Stimulated activated CD4-positive, alpha-beta T cell treated with anti-CD3 and anti-CD28 coated beads, TNF-alpha, amount 100 ng/mL, for 48 hours (primary cell): Measurements from ENCODE around the gene VWA3A.
A peak's percentile ranks its signal among the peaks of the same experiment; 100 is the strongest.
"Not testable (repeated sequence)": the region's sequence is repeated elsewhere in the genome, so short reads cannot be mapped to it uniquely, and the experiment has no call there.

Experiments
- DNase-seq, 3 donors: peaks; one replicate each; pipeline ENCODE4 v3.0.0-alpha.2; 2020; ENCODE audit warnings: low read depth in 3 of 3

Gene VWA3A

DNA sequence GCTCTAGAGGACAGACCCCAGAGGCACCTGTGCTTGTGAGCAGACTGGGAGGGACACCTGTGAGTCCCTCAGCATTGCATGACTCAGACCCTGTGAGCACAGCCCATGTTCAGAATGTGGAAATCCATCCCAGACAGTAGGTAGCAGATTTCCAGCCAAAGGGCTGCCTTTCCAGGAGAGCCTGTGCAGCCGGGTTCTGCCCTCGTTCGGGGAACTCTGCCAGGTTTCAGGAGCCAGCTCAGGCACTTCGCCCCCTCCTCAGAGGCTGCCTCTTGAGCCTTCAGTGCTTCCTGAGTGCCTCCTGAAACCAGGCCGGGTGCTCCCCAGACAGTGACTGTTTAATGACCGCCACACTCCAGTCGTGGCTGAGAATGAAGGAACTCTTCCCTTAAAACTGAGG lies 46.7 kb downstream of the VWA3A start:
- DNase-seq: no peak

DNA sequence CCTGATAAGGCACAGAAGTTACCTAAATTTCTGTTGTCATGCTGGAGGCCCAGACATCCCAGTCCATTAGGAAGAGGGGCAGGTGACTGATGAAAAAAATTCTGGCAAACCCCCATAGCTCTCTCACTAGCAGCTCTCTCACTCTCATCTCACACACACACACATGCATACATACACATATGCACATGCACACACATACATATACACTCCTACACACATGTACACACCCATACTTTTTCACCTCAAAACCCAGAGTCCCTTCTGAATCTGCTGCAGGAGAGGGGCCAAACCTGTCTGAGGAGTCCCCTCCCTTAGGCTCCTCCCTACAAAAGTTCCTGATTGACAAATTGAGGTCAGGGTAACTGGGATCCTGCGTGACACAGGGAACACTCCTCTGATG lies 47.4 kb downstream of the VWA3A start:
- DNase-seq: no peak

DNA sequence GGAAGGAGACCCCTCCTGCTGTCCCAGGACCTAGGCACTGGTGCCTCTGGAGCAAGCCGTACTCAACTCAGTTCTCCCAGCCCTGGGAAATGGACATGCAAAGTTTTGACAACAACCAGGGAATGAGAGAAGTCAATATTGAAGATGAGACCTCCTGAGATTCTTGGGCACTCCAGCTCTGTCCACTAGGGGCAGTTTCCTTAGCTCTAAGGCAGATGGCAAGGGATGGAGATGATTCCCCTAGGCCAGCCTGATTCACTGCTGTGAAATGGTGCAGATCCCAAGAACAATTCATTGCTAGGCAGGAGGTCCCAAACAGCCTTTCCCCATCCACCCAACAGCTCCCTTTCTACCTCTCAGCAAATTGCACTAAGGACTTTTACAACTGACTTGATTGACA lies 49.4 kb downstream of the VWA3A start:
- DNase-seq: no peak

DNA sequence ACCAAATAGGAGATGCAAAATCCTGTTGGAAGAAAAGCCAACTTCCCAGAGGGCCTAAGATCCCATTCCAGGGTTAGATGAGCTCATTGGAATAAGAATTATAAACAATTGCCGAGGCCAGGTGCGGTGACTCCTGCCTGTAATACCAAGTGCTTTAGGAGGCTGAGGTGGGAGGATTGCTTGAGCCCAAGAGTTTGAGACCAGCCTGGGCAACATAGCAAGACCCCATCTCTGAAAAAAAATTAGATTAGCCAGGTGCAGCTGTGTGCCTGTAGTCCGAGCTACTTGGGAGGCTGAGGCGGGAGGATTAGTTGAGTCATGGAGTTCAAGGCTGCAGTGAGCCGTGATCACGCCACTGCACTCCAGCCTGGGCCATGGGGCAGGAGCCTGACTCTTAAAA lies 52.2 kb downstream of the VWA3A start:
- no peak for DNase-seq

DNA sequence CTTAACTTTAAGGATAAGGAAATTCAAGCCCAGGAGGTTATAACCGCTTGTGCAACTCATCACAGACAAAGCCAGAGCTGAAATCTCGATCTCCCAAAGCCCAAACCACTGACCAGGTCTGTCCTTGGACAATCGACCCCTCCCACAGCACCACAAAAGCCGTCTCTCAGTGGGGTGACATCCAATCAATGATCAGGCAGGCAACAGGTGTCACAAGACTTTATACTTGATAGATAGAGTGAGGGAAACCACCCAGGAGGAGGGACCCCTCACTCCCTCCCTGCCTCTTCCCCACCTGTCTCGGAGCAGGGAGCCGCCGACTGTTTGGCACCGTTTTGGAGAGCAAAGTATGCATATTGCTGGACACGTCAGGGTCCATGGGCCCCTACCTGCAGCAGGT lies 55.5 kb downstream of the VWA3A start:
- DNase-seq: no peak

DNA sequence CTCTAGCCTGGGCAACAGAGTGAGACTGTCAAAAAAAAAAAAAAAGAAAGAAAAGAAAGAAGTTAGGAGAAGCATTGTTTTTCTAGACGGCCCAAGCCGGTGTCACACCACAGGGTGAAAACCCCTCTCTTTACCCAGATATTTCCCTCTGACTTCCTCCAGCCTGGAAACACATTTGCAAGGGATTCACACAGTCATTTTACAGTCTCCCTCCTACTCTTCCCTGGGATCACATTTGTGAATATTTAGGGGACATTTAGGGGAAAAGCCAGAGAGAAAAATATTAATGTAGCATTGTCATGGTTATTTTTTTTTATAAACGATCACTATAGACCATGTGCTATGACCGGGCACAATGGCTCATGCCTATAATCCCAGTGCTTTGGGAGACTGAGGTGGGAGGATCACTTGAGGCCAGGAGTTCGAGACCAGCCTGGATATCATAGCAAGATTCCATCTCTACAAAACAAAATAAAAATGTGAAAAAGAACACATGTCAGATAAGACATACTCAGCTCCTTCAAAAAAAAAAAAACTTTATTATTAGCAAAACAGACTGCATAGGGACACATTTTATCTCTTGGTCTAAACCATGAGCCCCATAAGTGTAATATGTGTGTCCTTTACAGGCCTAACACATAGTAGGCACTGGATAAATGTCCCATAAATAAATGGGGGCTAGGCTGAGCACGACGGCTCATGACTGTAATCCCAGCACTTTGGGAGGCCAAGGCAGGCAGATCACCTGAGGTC lies 59.1 kb downstream of the VWA3A start:
- no peak for DNase-seq

DNA sequence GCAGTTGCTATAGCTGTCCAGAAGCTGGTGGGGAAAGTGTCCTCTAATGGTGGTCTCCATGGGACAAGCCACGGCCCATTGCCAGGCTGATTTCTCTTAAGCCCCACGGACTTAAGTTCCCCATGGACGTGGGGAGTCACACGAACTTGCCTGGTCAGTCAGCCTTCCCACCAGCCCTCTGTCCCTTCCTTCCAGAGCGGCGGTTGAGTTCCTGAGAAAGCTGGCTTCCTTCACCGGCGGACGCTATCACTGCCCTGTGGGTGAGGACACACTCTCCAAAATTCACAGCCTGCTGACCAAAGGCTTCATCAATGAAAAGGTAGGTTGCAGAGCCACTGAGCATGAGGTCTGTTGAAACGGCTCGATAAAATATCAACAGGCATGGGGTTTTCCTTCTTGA lies 60.0 kb downstream of the VWA3A start:
- DNase-seq: no peak

GRCh38 chr16:22153078-22153477 lies 60.7 kb downstream of the VWA3A start:
- not testable (repeated sequence) for DNase-seq

- no peak for DNase-seq
Observed at GRCh38 chr16:22161401-22161800, 69.1 kb downstream of the VWA3A start.

DNA sequence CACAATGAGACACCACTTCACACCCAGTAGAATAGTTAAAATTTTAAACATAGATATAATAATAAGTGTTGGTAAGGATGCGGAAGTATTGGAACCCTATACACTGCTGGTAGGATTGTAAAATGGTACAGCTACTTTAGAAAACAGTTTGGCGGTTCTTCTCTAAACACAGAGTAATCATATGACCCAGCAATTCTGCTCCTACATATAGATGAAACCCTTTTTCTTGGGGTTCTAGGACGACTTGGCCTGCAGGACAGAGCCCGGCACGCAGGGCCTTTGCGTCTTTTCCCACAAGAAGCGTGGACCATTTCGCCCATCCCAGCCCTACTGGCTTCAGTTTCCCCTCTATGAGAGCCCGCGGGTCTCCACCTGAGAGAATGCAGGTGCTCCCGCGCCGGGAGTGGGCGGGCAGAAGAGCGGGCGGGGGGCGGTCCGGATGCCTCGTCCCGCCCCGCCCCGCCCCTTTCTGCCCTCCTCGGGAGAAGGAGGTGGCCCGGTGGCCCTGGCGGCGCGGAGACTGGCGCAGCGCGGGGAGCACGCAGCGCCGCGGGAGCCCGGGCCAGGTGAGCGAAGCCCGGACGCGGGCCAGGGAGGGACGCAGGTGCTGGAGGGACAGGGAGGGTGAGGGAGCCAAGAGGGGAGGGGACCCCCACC lies 69.8 kb downstream of the VWA3A start, which contains the start of gene SDR42E2:
SDR42E2 (plus strand) TSS at position 508 of the 657 bp plus-strand sequence. CDS start 3,077 bp downstream, outside the sequence.
- peak in 1 of 3 donors; percentile 31 for DNase-seq

DNA sequence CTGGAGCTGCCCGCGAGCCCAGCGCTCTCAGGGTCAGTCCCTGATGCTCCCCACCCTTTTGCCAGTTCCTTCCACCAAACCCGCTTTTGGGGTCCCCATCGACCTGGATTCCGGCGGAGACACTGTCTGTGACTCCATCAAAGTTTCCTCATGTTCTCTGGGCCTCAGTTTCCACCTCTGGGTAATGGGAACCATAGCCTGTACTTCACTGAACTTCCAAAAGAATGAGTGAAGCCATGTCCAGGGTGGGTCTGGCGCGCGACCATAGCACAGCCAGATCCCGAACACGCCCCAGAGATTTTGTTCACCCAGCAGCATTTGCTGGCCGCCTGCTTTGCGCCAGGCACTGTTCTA lies 70.3 kb downstream of the VWA3A start:
- no peak for DNase-seq

DNA sequence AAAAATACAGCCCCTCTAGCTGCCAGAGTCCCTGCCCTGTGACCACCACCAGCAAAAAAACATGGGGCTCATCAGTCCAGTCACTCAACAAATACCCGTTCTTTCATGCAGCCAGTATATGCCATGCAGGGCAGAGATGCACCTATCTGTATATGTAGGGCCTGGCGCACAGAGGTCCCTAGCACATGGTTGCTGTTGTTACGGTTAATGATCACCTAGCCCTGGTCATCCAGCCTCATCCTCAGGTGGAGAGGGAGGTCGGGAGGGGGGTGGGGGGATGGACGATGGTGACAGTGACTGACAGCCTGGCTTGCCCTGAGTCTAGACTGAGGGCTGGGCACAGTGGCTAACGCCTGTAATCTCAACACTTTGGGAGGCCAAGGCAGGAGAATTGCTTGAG lies 71.5 kb downstream of the VWA3A start:
- no peak for DNase-seq

DNA sequence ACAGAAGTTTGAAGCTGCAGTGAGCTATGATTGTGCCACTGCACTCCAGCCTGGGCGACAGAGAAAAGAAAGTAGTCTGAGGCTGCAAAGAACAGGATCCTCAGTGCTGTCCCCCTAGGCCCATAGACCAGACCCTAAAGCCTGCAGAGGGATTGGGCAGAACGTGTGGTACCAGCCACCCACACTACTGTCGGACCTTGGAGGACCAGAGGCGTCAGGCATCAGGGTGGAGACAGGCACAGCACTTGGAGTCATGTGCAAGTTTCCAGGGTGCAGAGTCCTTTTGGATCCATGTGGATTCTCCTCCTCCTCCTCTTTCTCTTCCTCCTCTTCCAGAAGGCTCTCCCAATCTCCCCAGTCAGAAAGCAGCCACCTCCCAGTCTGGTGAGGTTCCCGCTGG lies 72.1 kb downstream of the VWA3A start:
- no peak for DNase-seq

- no peak for DNase-seq
Observed at GRCh38 chr16:22165508-22166285, 73.4 kb downstream of the VWA3A start.

DNA sequence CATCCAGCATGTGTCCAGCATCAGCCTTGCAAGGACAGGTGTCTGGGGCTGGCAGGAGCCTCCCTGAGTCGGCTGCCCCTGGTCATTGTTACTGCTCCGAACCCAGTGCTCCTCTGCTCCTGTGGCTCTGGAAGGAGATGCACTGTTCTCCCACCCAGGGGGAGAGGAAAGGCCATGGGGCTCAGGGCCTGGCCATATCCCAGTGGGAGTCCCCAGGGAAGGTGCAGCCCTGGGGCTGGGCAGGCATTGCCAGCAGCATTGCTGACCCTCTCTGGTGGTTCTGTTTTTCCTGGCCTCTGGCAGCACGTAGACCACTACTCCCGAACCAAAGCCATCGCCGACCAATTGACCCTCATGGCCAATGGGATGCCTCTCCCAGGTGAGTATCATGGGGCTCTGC lies 79.6 kb downstream of the VWA3A start:
- no peak for DNase-seq

DNA sequence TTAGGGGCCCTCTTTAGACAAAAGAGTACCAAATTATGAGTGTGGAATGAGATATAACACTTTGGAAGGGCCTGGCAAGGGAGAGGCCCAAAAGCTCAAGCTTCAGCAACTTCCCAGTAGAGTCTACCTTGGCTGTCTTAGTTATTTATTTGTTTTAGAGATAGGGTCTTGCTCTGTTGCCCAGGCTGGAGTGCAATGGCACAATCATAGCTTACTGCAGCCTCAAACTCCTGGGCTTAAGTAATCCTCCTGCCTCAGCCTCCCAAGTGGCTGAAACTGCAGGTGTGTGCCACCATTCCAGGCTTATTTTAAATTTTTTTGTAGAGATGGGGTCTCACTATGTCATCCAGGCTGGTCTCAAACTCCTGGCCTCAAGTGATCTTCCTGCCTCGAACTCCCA lies 80.3 kb downstream of the VWA3A start:
- DNase-seq: not testable (repeated sequence)

GRCh38 chr16:22174642-22175041 lies 82.3 kb downstream of the VWA3A start:
- DNase-seq: no peak

DNA sequence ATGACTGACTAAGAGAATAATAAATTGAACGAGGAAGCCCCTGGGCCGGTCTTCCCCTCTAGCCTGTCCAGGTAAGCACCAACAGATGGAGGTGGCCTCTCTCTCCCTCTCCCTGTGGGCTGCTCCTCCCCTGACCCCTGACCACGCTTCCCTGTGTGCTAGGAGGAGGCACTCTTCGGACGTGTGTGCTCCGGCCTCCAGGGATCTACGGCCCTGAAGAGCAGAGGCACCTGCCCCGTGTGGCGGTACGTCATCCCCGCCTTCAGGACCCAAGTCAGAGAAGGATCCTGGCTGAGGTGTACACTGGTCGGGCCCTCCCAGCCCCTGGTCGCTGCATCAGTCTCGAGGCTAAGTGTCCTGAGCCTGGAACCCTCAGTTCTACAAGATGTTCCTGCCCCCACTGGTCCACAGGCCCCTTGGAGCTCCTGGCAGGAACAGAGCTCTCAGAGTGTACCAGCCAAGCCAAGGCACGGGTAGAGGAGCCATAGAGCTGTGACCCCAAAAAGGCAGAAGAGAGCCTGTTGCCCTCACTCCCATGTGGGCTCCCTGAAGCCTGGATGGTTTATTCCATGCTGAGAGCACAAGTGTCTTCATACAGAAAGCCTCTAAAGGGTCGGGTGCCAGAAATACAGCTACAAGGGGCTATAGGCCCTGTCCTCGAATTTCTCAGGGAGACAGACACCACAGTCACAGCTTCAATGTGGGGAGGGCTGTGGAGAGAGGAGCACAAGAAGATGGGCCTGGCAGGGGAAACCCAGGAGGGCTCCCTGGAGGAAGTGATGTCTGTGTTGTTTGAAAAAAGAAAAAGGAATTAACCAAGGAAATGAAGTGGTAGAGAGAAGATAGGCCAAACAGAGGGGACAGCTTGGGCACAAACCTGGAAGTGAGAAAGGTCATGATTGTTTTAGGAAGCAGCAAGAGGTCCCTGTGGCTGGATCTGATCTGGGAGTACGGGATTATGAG lies 85.9 kb downstream of the VWA3A start:
- no peak for DNase-seq

DNA sequence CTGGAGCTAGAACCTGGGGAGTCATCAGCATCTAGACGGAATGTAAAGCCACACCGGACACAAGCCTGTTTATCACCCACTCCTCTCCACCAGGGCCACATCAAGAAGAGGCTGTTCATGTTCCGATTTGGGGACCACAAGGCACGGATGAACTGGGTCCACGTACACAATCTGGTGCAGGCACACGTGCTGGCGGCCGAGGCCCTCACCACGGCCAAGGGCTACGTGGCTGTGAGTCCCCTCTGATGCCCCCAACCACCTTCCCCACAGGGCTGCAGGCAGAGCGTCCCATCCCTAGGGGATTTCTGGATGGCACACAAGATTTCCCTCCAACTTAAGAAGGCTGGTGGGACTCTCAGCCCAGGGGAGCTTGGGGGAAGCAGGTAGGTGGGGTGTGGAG lies 89.1 kb downstream of the VWA3A start:
- no peak for DNase-seq

DNA sequence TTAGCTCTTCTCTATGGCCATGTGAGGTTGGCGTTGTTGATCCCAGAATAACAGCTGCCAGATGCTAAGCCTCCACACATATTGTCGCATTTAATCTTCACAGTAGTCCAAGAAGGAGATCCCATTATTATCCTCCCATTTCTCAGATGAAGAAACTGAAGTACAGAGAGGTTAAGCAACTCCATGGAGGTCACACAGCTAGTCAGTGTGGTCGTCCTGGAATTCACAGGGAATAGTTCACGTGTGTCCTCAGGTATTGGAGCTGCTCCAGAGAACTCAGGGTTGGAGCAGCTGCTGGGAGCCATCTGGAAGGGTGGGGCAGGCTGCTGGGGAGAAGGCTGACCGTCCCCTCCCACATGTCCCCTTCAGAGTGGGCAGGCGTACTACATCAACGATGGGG lies 89.5 kb downstream of the VWA3A start:
- no peak for DNase-seq

DNA sequence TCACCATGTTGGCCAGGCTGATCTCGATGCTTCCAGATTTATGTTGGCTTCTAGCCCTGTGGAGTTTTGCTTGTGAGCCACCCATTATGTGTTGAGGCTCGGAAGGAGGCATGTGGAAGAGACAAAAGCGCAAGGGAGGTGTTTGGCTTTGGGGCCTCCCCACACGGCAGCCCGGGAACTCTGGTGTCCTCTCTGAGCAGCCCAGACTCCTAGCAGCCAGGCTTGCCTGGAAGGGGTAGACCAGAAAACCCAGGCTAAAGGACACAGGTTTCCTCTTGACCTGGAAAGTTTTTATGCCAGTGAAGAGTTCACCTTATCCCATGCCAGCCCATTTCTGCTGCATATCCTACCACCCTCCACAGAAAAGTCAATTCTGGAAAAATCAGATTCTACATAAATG lies 91.0 kb downstream of the VWA3A start:
- no peak for DNase-seq
